Stomach smooth muscle (tissue), 2 donors: ENCODE data around the gene ICOS.

Experiments
- H3K27ac ChIP-seq: one replicate; pipeline ENCODE4 v1.7.0; 2013; ENCODE audit warnings: mild to moderate bottlenecking, low read length, inconsistent platforms
- H3K27me3 ChIP-seq, 2 donors: one replicate each; pipeline ENCODE4 v1.7.0; 2013; ENCODE audit warnings: low read length in 2 of 2; ENCODE audit not compliant: insufficient read depth in 2 of 2, control insufficient read depth in 1 of 2
- H3K36me3 ChIP-seq, 2 donors: one replicate each; pipeline ENCODE4 v1.7.0; 2013; ENCODE audit warnings: low read length in 2 of 2; ENCODE audit not compliant: control insufficient read depth in 2 of 2, insufficient read depth in 2 of 2
- H3K4me1 ChIP-seq: one replicate; pipeline ENCODE4 v1.7.0; 2013; ENCODE audit warnings: low read length; ENCODE audit not compliant: control insufficient read depth, insufficient read depth
- H3K4me3 ChIP-seq, 2 donors: one replicate each; pipeline ENCODE4 v1.7.0; 2013; ENCODE audit warnings: low read length in 2 of 2
- H3K9ac ChIP-seq, 2 donors: one replicate each; pipeline ENCODE4 v1.7.0; 2013; ENCODE audit warnings: low read length in 2 of 2, mild to moderate bottlenecking in 1 of 2
- H3K9me3 ChIP-seq, 2 donors: one replicate each; pipeline ENCODE4 v1.7.0; 2013; ENCODE audit warnings: low read length in 2 of 2; ENCODE audit not compliant: control insufficient read depth in 2 of 2
- donor health status: healthy.
- donor health status: Pancreatic carcinoma.

ICOS gene

GRCh38 chr2:203936535-203936934, at the start of gene ICOS:
Gene ICOS, plus strand, starts transcription at chr2:203936763. Its CDS starts 52 bp downstream, at chr2:203936815.
- H3K4me1 ChIP-seq = peaks cover 9% of the 10 kb centered on the region
- no peak within 1 kb of the TSS for H3K4me3 ChIP-seq
- H3K9ac ChIP-seq = no peak within 1 kb of the TSS
- no peak within 1 kb of the TSS for H3K27ac ChIP-seq
- H3K36me3 ChIP-seq = no peaks in the 10 kb centered on the region
- no peaks in the 10 kb centered on the region for H3K27me3 ChIP-seq
- no peaks in the 10 kb centered on the region for H3K9me3 ChIP-seq

- no peak overlapping the region for H3K9ac ChIP-seq
- peaks cover 9% of the 10 kb centered on the region for H3K4me1 ChIP-seq
- no peaks in the 10 kb centered on the region for H3K36me3 ChIP-seq
- no peak overlapping the region for H3K4me3 ChIP-seq
- H3K9me3 ChIP-seq = no peaks in the 10 kb centered on the region
- H3K27ac ChIP-seq = no peak overlapping the region
- H3K27me3 ChIP-seq = no peaks in the 10 kb centered on the region
These were observed 48.9 kb upstream of the ICOS start for GRCh38 chr2:203887677-203888076.

- H3K27me3 ChIP-seq = no peaks in the 10 kb centered on the region
- H3K9me3 ChIP-seq = no peaks in the 10 kb centered on the region
- H3K27ac ChIP-seq = no peak overlapping the region
- H3K4me3 ChIP-seq = no peak overlapping the region
- no peaks in the 10 kb centered on the region for H3K36me3 ChIP-seq
- H3K9ac ChIP-seq = no peak overlapping the region
- peaks cover 17% of the 10 kb centered on the region for H3K4me1 ChIP-seq
These were observed 47.0 kb upstream of the ICOS start for GRCh38 chr2:203889542-203889941.

GRCh38 chr2:203889944-203890343, 46.6 kb upstream of the ICOS start:
- H3K4me1 ChIP-seq = peaks cover 17% of the 10 kb centered on the region
- H3K9me3 ChIP-seq = no peaks in the 10 kb centered on the region
- no peak overlapping the region for H3K4me3 ChIP-seq
- no peaks in the 10 kb centered on the region for H3K27me3 ChIP-seq
- no peak overlapping the region for H3K27ac ChIP-seq
- no peaks in the 10 kb centered on the region for H3K36me3 ChIP-seq
- no peak overlapping the region for H3K9ac ChIP-seq

- Histone ChIP-seq H3K9me3 (no peaks in the 10 kb centered on the region), H3K4me1 (peaks cover 17% of the 10 kb centered on the region), H3K27ac (no peak overlapping the region), H3K36me3 (no peaks in the 10 kb centered on the region), H3K4me3 (no peak overlapping the region), H3K9ac (no peak overlapping the region), H3K27me3 (no peaks in the 10 kb centered on the region)
These were observed 45.8 kb upstream of the ICOS start for GRCh38 chr2:203890733-203891132.

GRCh38 chr2:203891474-203891873, 45.1 kb upstream of the ICOS start:
- H3K27me3 ChIP-seq = no peaks in the 10 kb centered on the region
- H3K27ac ChIP-seq = no peak overlapping the region
- no peak overlapping the region for H3K9ac ChIP-seq
- H3K4me3 ChIP-seq = no peak overlapping the region
- H3K9me3 ChIP-seq = no peaks in the 10 kb centered on the region
- H3K36me3 ChIP-seq = no peaks in the 10 kb centered on the region
- peaks cover 17% of the 10 kb centered on the region for H3K4me1 ChIP-seq

GRCh38 chr2:203892207-203892606, 44.4 kb upstream of the ICOS start:
- H3K9me3 ChIP-seq = no peaks in the 10 kb centered on the region

GRCh38 chr2:203893401-203893800, 43.2 kb upstream of the ICOS start:
- peaks cover 17% of the 10 kb centered on the region for H3K4me1 ChIP-seq
- no peaks in the 10 kb centered on the region for H3K36me3 ChIP-seq
- no peak overlapping the region for H3K4me3 ChIP-seq
- no peak overlapping the region for H3K9ac ChIP-seq
- H3K9me3 ChIP-seq = no peaks in the 10 kb centered on the region
- peak overlapping the region; percentile 31 for H3K27ac ChIP-seq
- no peaks in the 10 kb centered on the region for H3K27me3 ChIP-seq

More at GRCh38 chr2:203892207-203892606, 44.4 kb upstream of the ICOS start:
- Histone ChIP-seq H3K4me1 (peaks cover 17% of the 10 kb centered on the region), H3K27ac (no peak overlapping the region), H3K9ac (no peak overlapping the region), H3K4me3 (no peak overlapping the region), H3K27me3 (no peaks in the 10 kb centered on the region), H3K36me3 (no peaks in the 10 kb centered on the region)

GRCh38 chr2:203893840-203894239, 42.7 kb upstream of the ICOS start:
- H3K9me3 ChIP-seq = no peaks in the 10 kb centered on the region
- H3K4me1 ChIP-seq = peaks cover 17% of the 10 kb centered on the region
- H3K36me3 ChIP-seq = no peaks in the 10 kb centered on the region
- H3K4me3 ChIP-seq = no peak overlapping the region
- peak overlapping the region; percentile 31 for H3K27ac ChIP-seq
- H3K27me3 ChIP-seq = no peaks in the 10 kb centered on the region
- no peak overlapping the region for H3K9ac ChIP-seq

GRCh38 chr2:203894262-203894661, 42.3 kb upstream of the ICOS start:
- peaks cover 17% of the 10 kb centered on the region for H3K4me1 ChIP-seq
- no peaks in the 10 kb centered on the region for H3K36me3 ChIP-seq
- no peak overlapping the region for H3K4me3 ChIP-seq
- H3K9me3 ChIP-seq = no peaks in the 10 kb centered on the region
- no peaks in the 10 kb centered on the region for H3K27me3 ChIP-seq
- peak overlapping the region; percentile 31 for H3K27ac ChIP-seq
- no peak overlapping the region for H3K9ac ChIP-seq

GRCh38 chr2:203897544-203897943, 39.0 kb upstream of the ICOS start:
- Histone ChIP-seq H3K36me3 (no peaks in the 10 kb centered on the region), H3K9me3 (peaks cover 2 to 6% of the 10 kb centered on the region in 2 donors), H3K9ac (no peak overlapping the region), H3K4me1 (peaks cover 12% of the 10 kb centered on the region), H3K27me3 (no peaks in the 10 kb centered on the region), H3K27ac (no peak overlapping the region), H3K4me3 (no peak overlapping the region)
